Measurements from ENCODE around the gene PGAM2. TPM values are rescaled to one million over a fixed set of nuclear protein-coding genes. Genes with fewer than 3 reads are reported as not detected.

PGAM2 gene
- total RNA-seq, 1 experiment from 2014 or later = 2.4 TPM

DNA sequence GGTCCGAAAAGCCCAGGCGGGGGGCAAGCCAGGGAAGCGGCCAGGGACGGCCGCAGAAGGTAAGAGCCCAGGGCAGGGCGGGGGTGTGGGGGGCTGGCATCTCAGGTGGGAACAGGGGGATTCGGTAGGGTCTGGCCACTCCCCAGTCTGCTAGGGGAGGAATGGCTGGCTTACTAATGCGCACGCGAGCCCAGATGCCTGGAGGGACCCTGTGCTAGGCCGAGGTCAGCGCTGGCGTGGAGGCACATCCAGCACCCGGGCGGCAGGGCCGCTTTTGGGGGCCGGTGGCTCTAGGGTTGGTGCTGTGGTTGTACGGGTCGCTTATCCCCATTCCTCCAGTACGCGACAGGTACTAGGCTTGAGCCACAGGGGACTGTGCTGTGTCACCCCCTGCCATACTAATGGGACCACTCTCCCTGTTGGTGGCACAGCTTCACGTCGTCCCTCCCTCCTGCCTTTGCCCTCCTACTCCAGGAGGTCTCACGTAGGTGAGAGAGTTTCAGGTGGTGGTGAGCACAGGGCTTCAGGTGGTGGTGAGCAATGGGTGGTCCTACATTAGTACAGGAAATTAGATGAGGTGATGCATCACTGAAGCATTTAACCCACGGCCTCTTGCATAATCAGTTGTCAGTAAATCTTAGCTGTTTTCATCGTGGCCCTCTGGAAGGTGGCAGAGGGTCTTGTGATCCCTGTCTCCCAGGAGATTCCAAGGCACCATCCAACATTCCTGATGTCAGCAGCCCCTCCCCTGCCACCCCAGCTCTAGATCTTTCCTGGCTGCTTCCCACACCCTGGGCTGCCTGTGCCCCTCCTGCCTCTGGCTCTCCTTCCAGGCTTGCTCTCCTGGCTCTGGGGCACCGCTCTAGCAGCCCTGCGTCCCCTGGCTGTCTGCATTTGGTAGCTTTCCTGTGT lies 39.7 kb upstream of the PGAM2 start:
- ATAC-seq (peak; percentile 44), DNase-seq (ENCODE audit: low spot score) (peak; percentile 45)
- Mint-ChIP-seq H3K27ac (no peak overlapping the region), H3K4me3 (peak overlapping the region; percentile 70), H3K36me3 (peaks cover 2% of the 10 kb centered on the region; the same call in 1 of the 2 replicates), H3K9me3 (no peaks in the 10 kb centered on the region), H3K4me1 (peaks cover 12% of the 10 kb centered on the region), H3K27me3 (ENCODE audit: low read depth) (peaks cover 24% of the 10 kb centered on the region)
- ChIA-PET CTCF (interaction anchor here (0.7 to 2.2 kb wide), 10 partner anchors 11 to 244 kb away, joined by 3 to 13 read pairs (median 4); partner anchors contain the start of gene PGAM2), POLR2A (interaction anchor here (0.6 kb wide), 2 partner anchors 19 to 52 kb away, joined by 3 to 5 read pairs; no protein-coding TSS in a partner anchor)
- TF ChIP-seq, protein P1, sequence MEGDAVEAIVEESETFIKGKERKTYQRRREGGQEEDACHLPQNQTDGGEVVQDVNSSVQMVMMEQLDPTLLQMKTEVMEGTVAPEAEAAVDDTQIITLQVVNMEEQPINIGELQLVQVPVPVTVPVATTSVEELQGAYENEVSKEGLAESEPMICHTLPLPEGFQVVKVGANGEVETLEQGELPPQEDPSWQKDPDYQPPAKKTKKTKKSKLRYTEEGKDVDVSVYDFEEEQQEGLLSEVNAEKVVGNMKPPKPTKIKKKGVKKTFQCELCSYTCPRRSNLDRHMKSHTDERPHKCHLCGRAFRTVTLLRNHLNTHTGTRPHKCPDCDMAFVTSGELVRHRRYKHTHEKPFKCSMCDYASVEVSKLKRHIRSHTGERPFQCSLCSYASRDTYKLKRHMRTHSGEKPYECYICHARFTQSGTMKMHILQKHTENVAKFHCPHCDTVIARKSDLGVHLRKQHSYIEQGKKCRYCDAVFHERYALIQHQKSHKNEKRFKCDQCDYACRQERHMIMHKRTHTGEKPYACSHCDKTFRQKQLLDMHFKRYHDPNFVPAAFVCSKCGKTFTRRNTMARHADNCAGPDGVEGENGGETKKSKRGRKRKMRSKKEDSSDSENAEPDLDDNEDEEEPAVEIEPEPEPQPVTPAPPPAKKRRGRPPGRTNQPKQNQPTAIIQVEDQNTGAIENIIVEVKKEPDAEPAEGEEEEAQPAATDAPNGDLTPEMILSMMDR (IDR thresholded peaks at IDR 0.05) = no peak
- TF ChIP-seq GTF2I (CRISPR knock-in tag; conservative IDR thresholded peaks at IDR 0.05) (no peak), ZNF671 (CRISPR knock-in tag; IDR thresholded peaks at IDR 0.05) (no peak), GABPB1 (CRISPR knock-in tag; IDR thresholded peaks at IDR 0.05) (no peak), MXD4 (CRISPR knock-in tag; IDR thresholded peaks at IDR 0.05; ENCODE audit: borderline replicate concordance) (no peak), TCF7 (CRISPR knock-in tag; IDR thresholded peaks at IDR 0.05; ENCODE audit: low read depth) (no peak), ELF4 (CRISPR knock-in tag; IDR thresholded peaks at IDR 0.05; ENCODE audit: low read depth) (no peak), ZNF423 (CRISPR knock-in tag; IDR thresholded peaks at IDR 0.05) (no peak), ZNF416 (CRISPR knock-in tag; IDR thresholded peaks at IDR 0.05) (no peak), FOXP1 (CRISPR knock-in tag; IDR thresholded peaks at IDR 0.05; ENCODE audit: borderline replicate concordance) (no peak), OVOL2 (CRISPR knock-in tag; IDR thresholded peaks at IDR 0.05; ENCODE audit: borderline replicate concordance) (no peak)
- TF ChIP-seq, protein P2, sequence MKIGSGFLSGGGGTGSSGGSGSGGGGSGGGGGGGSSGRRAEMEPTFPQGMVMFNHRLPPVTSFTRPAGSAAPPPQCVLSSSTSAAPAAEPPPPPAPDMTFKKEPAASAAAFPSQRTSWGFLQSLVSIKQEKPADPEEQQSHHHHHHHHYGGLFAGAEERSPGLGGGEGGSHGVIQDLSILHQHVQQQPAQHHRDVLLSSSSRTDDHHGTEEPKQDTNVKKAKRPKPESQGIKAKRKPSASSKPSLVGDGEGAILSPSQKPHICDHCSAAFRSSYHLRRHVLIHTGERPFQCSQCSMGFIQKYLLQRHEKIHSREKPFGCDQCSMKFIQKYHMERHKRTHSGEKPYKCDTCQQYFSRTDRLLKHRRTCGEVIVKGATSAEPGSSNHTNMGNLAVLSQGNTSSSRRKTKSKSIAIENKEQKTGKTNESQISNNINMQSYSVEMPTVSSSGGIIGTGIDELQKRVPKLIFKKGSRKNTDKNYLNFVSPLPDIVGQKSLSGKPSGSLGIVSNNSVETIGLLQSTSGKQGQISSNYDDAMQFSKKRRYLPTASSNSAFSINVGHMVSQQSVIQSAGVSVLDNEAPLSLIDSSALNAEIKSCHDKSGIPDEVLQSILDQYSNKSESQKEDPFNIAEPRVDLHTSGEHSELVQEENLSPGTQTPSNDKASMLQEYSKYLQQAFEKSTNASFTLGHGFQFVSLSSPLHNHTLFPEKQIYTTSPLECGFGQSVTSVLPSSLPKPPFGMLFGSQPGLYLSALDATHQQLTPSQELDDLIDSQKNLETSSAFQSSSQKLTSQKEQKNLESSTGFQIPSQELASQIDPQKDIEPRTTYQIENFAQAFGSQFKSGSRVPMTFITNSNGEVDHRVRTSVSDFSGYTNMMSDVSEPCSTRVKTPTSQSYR (CRISPR knock-in tag; IDR thresholded peaks at IDR 0.05) = no peak
- TF ChIP-seq, protein P3, sequence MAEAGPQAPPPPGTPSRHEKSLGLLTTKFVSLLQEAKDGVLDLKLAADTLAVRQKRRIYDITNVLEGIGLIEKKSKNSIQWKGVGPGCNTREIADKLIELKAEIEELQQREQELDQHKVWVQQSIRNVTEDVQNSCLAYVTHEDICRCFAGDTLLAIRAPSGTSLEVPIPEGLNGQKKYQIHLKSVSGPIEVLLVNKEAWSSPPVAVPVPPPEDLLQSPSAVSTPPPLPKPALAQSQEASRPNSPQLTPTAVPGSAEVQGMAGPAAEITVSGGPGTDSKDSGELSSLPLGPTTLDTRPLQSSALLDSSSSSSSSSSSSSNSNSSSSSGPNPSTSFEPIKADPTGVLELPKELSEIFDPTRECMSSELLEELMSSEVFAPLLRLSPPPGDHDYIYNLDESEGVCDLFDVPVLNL (CRISPR knock-in tag; IDR thresholded peaks at IDR 0.05; ENCODE audit: borderline replicate concordance, low read depth) = no peak
- TF ChIP-seq, protein P4, sequence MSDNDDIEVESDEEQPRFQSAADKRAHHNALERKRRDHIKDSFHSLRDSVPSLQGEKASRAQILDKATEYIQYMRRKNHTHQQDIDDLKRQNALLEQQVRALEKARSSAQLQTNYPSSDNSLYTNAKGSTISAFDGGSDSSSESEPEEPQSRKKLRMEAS (CRISPR knock-in tag; IDR thresholded peaks at IDR 0.05) = no peak
- TF ChIP-seq, protein P5, sequence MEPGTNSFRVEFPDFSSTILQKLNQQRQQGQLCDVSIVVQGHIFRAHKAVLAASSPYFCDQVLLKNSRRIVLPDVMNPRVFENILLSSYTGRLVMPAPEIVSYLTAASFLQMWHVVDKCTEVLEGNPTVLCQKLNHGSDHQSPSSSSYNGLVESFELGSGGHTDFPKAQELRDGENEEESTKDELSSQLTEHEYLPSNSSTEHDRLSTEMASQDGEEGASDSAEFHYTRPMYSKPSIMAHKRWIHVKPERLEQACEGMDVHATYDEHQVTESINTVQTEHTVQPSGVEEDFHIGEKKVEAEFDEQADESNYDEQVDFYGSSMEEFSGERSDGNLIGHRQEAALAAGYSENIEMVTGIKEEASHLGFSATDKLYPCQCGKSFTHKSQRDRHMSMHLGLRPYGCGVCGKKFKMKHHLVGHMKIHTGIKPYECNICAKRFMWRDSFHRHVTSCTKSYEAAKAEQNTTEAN (CRISPR knock-in tag; IDR thresholded peaks at IDR 0.05) = no peak

All from WTC11 (cell line).